Upper lobe of left lung (tissue), 6 donors: Measurements from ENCODE around the gene RALGAPB. TPM values are rescaled to one million over a fixed set of nuclear protein-coding genes. Genes with fewer than 3 reads are reported as not detected.

Source experiments
- ATAC-seq, 2 donors: fragments of 200-7000 bp; cut with Tn5 transposase; one replicate each; pipeline ENCODE4 v1.9.1; 2022; ENCODE audit warnings: mild to moderate bottlenecking in 2 of 2, moderate library complexity in 2 of 2; ENCODE audit not compliant: low FRiP score in 2 of 2
- DNase-seq, 2 donors: peaks; one replicate each; pipeline ENCODE4 v3.0.0-alpha.2; 2019 to 2020
- H3K27ac ChIP-seq, 4 donors: fragments of 200-600 bp; sonication (generic); one replicate each; pipeline ENCODE4 v1.5.1; 2016 to 2019
- H3K27me3 ChIP-seq, 4 donors: fragments of 200-600 bp; sonication (generic); one replicate each; pipeline ENCODE4 v1.5.1; 2017 to 2019
- H3K36me3 ChIP-seq, 4 donors: fragments of 200-600 bp; sonication (generic); one replicate each; pipeline ENCODE4 v1.5.1; 2016 to 2019
- H3K4me1 ChIP-seq, 4 donors: fragments of 200-600 bp; sonication (generic); one replicate each; pipeline ENCODE4 v1.5.1; 2018 to 2019
- H3K4me3 ChIP-seq, 4 donors: fragments of 200-600 bp; sonication (generic); one replicate each; pipeline ENCODE4 v1.5.1; 2017 to 2019; ENCODE audit warnings: mild to moderate bottlenecking in 2 of 4, moderate library complexity in 1 of 4
- H3K9me3 ChIP-seq, 4 donors: fragments of 200-600 bp; sonication (generic); one replicate each; pipeline ENCODE4 v1.5.1; 2018 to 2019
- CTCF ChIP-seq, 6 experiments: fragments of 450-650 bp in 4 of 6; fragments of 200-600 bp in 2 of 6; sonication (generic) in 2 of 6; IDR thresholded peaks; one replicate each; pipeline ENCODE4 v1.5.1; 2016 to 2019; ENCODE audit warnings: antibody characterized with exemption in 6 of 6
- EP300 ChIP-seq, 4 donors: sonication (generic); formaldehyde crosslinking; IDR thresholded peaks; one replicate each; pipeline ENCODE4 v1.5.1; 2017; ENCODE audit warnings: antibody characterized with exemption in 4 of 4, control low read depth in 2 of 4
- POLR2A ChIP-seq, 4 donors: fragments of 450-650 bp; IDR thresholded peaks; one replicate each; pipeline ENCODE4 v1.5.1; 2016 to 2017; ENCODE audit warnings: antibody characterized with exemption in 4 of 4, mild to moderate bottlenecking in 2 of 4
- POLR2AphosphoS5 ChIP-seq, 2 donors: sonication (generic); formaldehyde crosslinking; IDR thresholded peaks; one replicate each; pipeline ENCODE4 v1.5.1; 2017; ENCODE audit warnings: antibody characterized with exemption in 2 of 2
- WGBS, 2 donors: methylation state at CpG; one replicate each; pipeline ENCODE4 v1.1.5; 2017 to 2018; 5-methylcytosine and 5-hydroxymethylcytosine counted together
- total RNA-seq, 6 donors: library from RNA; depleted of rRNA in 4 of 6; stranded (reverse); fragments of >200 nt in 4 of 6; gene quantifications; one replicate each; pipeline versions ENCODE4 v1.1.0 to v1.2.1, GENCODE V29; 2016 to 2021
- donor health status: DM: no; HTN: no; CAD: no; lungs with moderate emphysema.
- donor health status: DM: no; HTN: yes; CAD: no; lungs with severe emphysema.

Gene RALGAPB
- total RNA-seq, 6 donors from 2014 or later, result 27.0 to 76.5 (median 32.1) TPM

GRCh38 chr20:38479596-38479995, 7.0 kb downstream of the RALGAPB start:
- TF ChIP-seq POLR2AphosphoS5 (IDR thresholded peaks at IDR 0.05), result no peak
- no peak for TF ChIP-seq CTCF (IDR thresholded peaks at IDR 0.05)
- no peak for TF ChIP-seq EP300 (IDR thresholded peaks at IDR 0.05)
- no peak for TF ChIP-seq POLR2A (IDR thresholded peaks at IDR 0.05)
- no peak for ATAC-seq
- Histone ChIP-seq H3K4me1 (peaks cover 2 to 21% (median 12%) of the 10 kb centered on the region in 4 donors), H3K27ac (no peak overlapping the region), H3K27me3 (no peaks in the 10 kb centered on the region), H3K9me3 (no peaks in the 10 kb centered on the region), H3K36me3 (peaks cover 0 to 9% (median 4%) of the 10 kb centered on the region in 4 donors), H3K4me3 (no peak overlapping the region)
- WGBS, 2 donors, result 94 to 100% methylated on average over 2 of the region's 2 CpGs
- DNase-seq, result no peak

DNA sequence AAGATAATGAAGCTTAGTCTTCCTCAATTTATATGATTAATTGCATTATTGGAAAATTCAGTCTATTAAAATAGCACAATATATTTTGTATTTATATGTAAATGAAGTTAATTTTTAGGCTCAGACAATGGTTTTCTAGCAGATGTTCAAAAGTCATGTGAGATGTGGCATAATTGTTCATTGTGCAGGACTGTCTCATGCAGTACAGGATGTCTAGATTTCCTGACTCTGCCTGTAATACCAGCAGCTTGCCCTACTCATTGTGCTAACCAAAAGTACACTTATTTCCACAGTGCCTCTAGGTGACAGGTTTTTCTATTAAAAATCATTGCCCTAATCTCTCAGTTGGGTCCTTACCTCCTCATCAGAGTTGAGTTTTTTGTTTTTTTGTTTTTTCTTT, 12.4 kb downstream of the RALGAPB start:
- H3K4me1 ChIP-seq, result peaks cover 0 to 10% (median 0%) of the 10 kb centered on the region in 4 donors
- H3K27ac ChIP-seq, result no peak overlapping the region
- peaks cover 11 to 28% (median 22%) of the 10 kb centered on the region in 4 donors for H3K36me3 ChIP-seq
- no peaks in the 10 kb centered on the region for H3K27me3 ChIP-seq
- no peak for ATAC-seq
- no peaks in the 10 kb centered on the region for H3K9me3 ChIP-seq
- DNase-seq, result no peak
- TF ChIP-seq CTCF (IDR thresholded peaks at IDR 0.05) (no peak), EP300 (IDR thresholded peaks at IDR 0.05) (no peak), POLR2AphosphoS5 (IDR thresholded peaks at IDR 0.05) (no peak), POLR2A (IDR thresholded peaks at IDR 0.05) (no peak)
- no peak overlapping the region for H3K4me3 ChIP-seq

DNA sequence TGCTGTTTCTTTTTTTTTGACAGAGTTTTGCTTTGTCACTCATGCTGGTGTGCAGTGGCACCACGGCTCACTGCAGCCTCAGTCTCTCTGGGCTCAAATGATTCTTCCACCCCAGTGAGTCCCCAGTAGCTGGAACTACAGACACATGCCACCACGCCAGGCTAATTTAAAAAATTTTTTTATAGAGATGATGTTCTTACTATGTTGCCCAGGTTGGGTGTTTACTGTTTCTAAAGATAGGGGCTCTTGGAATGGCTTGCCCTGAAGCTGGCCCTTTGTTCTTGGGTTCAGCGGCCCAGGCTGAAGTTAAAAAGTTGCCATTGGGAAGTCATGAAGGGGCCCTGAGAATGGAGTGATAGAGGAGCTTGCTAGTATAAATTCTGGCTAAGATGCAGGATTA, 16.5 kb downstream of the RALGAPB start:
- Histone ChIP-seq H3K27me3 (no peaks in the 10 kb centered on the region), H3K4me1 (peaks cover 0 to 10% (median 0%) of the 10 kb centered on the region in 4 donors), H3K27ac (no peak overlapping the region), H3K4me3 (no peak overlapping the region), H3K9me3 (no peaks in the 10 kb centered on the region), H3K36me3 (peaks cover 16 to 56% (median 35%) of the 10 kb centered on the region in 4 donors)
- no peak for DNase-seq
- no peak for TF ChIP-seq CTCF (IDR thresholded peaks at IDR 0.05)
- WGBS, 2 donors, result 97 to 100% methylated on average over 3 of the region's 3 CpGs
- no peak for ATAC-seq

GRCh38 chr20:38497246-38497935, 24.7 kb downstream of the RALGAPB start:
- peaks cover 21 to 99% (median 48%) of the 10 kb centered on the region in 4 donors for H3K36me3 ChIP-seq
- no peak overlapping the region for H3K27ac ChIP-seq
- DNase-seq (no peak), ATAC-seq (no peak)
- H3K9me3 ChIP-seq, result no peaks in the 10 kb centered on the region
- 90 to 98% methylated on average over 7 to 8 of the region's 8 CpGs for WGBS, 2 donors
- H3K27me3 ChIP-seq, result no peaks in the 10 kb centered on the region
- no peak for TF ChIP-seq CTCF (IDR thresholded peaks at IDR 0.05)
- TF ChIP-seq EP300 (IDR thresholded peaks at IDR 0.05), result no peak
- no peak for TF ChIP-seq POLR2AphosphoS5 (IDR thresholded peaks at IDR 0.05)
- no peak for TF ChIP-seq POLR2A (IDR thresholded peaks at IDR 0.05)
- no peaks in the 10 kb centered on the region for H3K4me1 ChIP-seq
- H3K4me3 ChIP-seq, result no peak overlapping the region

DNA sequence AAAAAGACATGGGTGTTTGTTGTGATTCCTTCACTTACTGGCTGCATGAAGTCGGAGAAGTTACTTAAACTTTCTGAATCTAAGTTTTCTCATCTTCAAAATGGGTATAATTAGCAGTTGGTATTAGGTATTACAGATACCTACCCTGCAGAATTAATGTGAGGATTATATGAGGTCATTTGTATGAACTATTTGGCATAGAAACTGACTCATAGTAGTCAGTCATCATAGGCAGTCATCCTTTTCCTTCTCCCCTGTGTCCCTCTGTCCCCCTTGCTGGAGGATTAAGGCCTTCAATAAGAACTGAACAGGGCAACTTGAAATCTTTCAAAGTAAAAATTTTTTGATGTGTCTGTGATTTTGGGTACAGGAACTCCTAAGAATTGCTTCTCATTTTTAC, 26.3 kb downstream of the RALGAPB start:
- Histone ChIP-seq H3K4me3 (no peak overlapping the region), H3K36me3 (peaks cover 17 to 97% (median 47%) of the 10 kb centered on the region in 4 donors), H3K4me1 (no peaks in the 10 kb centered on the region), H3K9me3 (no peaks in the 10 kb centered on the region), H3K27ac (no peak overlapping the region), H3K27me3 (no peaks in the 10 kb centered on the region)
- ATAC-seq (no peak), DNase-seq (no peak)
- TF ChIP-seq CTCF (IDR thresholded peaks at IDR 0.05) (no peak), EP300 (IDR thresholded peaks at IDR 0.05) (no peak)
- 94 to 100% methylated on average over 1 of the region's 1 CpG for WGBS, 2 donors
